Neural cell (in vitro differentiated cells): ENCODE measurements around the gene LAG3.

Experiments
- CTCF ChIP-seq: fragments of 450-650 bp; IDR thresholded peaks from 2 replicates; pipeline ENCODE4 v1.5.1; 2014; ENCODE audit warnings: antibody characterized with exemption, mild to moderate bottlenecking, moderate library complexity; ENCODE audit not compliant: poor library complexity, severe bottlenecking
- MXI1 ChIP-seq: fragments of 450-650 bp; conservative IDR thresholded peaks from 2 replicates; pipeline ENCODE4 v1.6.1; 2014; ENCODE audit warnings: antibody characterized with exemption, mild to moderate bottlenecking; ENCODE audit not compliant: poor library complexity, severe bottlenecking
- POLR2AphosphoS5 ChIP-seq: IDR thresholded peaks from 2 replicates; pipeline ENCODE4 v1.6.1; 2012
- RAD21 ChIP-seq: fragments of 450-650 bp; conservative IDR thresholded peaks from 2 replicates; pipeline ENCODE4 v1.6.1; 2014; ENCODE audit warnings: antibody characterized with exemption, mild to moderate bottlenecking, moderate library complexity

GRCh38 chr12:6771091-6771495 is 1.2 kb upstream of the LAG3 start:
- no peak for TF ChIP-seq MXI1
- TF ChIP-seq POLR2AphosphoS5 = peak; percentile 5
- no peak for TF ChIP-seq CTCF
- TF ChIP-seq RAD21 = no peak
